ENCODE results near the gene RGL3.
"Not testable (repeated sequence)": the region's sequence is repeated elsewhere in the genome, so short reads cannot be mapped to it uniquely, and the experiment has no call there.

Gene RGL3

GRCh38 chr19:11408591-11408990 is 10.5 kb downstream of the RGL3 start:
- Histone ChIP-seq H3K4me1 (ENCODE audit: control insufficient read depth, insufficient read depth, low read length) (no peaks in the 10 kb centered on the region), H3K4me3 (ENCODE audit: low read length) (no peak overlapping the region), H3K4me2 (ENCODE audit: low read length) (no peak overlapping the region), H3K36me3 (ENCODE audit: insufficient read depth, low read length) (no peaks in the 10 kb centered on the region), H3K27me3 (ENCODE audit: control insufficient read depth, insufficient read depth, low read length) (no peaks in the 10 kb centered on the region), H3K9ac (ENCODE audit: low read depth, low read length) (no peak overlapping the region), H3K9me3 (replicated peaks; ENCODE audit: low read length) (no peaks in the 10 kb centered on the region)

DNA sequence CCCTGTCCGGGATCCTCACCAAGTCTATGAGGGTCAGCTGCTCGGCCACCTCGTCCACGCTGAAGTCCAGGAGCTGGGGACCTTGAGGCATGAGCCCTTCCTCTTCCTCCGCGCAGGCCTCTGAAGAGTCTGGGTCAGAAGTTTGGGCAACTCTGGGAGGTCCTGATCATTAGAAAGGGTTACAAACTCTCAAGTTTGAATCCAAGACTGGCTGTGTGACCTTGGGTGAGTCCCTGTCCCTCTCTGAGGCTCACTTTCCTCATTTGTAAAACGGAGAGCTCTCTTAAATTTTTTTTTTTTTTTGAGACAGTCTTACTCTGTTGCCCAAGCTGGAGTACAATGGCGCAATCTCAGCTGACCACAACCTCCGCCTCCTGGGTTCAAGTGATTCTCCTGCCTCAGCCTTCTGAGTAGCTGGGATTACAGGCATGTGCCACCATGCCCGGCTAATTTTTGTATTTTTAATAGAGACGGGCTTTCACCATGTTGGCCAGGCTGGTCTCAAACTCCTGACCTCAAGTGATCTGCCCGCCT is 12.3 kb downstream of the RGL3 start:
- H3K4me2 ChIP-seq (ENCODE audit: low read length); H3K27me3 ChIP-seq (ENCODE audit: control insufficient read depth, insufficient read depth, low read length); H3K9me3 ChIP-seq (replicated peaks; ENCODE audit: low read length); H3K9ac ChIP-seq (ENCODE audit: low read depth, low read length); H3K4me1 ChIP-seq (ENCODE audit: control insufficient read depth, insufficient read depth, low read length); H3K36me3 ChIP-seq (ENCODE audit: insufficient read depth, low read length); H3K4me3 ChIP-seq (ENCODE audit: low read length): not testable (repeated sequence)

GRCh38 chr19:11405846-11406643 is 13.1 kb downstream of the RGL3 start:
- no peak overlapping the region for H3K4me2 ChIP-seq (ENCODE audit: low read length)
- no peak overlapping the region for H3K9ac ChIP-seq (ENCODE audit: low read depth, low read length)
- H3K9me3 ChIP-seq (replicated peaks; ENCODE audit: low read length): no peaks in the 10 kb centered on the region
- H3K27me3 ChIP-seq (ENCODE audit: control insufficient read depth, insufficient read depth, low read length): no peaks in the 10 kb centered on the region
- H3K4me1 ChIP-seq (ENCODE audit: control insufficient read depth, insufficient read depth, low read length): no peaks in the 10 kb centered on the region
- no peaks in the 10 kb centered on the region for H3K36me3 ChIP-seq (ENCODE audit: insufficient read depth, low read length)
- H3K4me3 ChIP-seq (ENCODE audit: low read length): no peak overlapping the region

DNA sequence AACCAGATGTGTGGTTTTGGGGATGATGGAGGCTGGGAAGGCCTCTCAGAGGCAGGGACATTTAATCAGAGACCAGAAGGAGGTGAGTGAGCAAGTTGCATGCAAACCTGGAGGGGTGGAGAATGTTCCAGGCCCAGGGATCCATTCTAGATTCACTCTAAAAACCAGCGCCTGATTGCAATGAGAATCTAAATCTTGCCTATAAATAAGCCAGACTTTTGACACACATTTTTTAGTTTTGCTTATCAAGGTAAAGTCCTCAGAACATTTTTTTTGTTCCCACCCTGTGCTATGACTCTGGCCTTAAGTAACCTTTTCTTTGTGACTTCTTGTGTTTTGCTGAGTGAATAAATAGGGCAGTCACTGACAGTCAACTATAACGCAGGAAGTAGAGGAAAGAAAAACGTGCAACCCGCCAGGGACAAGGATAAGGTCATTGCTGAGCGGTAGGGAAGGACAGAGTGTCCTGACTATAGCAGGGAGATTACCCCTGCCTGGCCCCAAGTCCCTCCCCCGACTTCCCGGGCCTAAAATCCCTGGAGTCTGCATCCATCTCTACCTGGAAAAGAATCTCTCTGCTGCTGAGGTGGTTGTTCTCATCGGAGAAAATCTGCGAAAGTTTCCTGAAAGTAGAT is 14.4 kb downstream of the RGL3 start:
- Histone ChIP-seq H3K4me2 (ENCODE audit: low read length) (no peak overlapping the region), H3K27me3 (ENCODE audit: control insufficient read depth, insufficient read depth, low read length) (no peaks in the 10 kb centered on the region), H3K4me3 (ENCODE audit: low read length) (no peak overlapping the region), H3K9ac (ENCODE audit: low read depth, low read length) (no peak overlapping the region), H3K36me3 (ENCODE audit: insufficient read depth, low read length) (no peaks in the 10 kb centered on the region), H3K9me3 (replicated peaks; ENCODE audit: low read length) (no peaks in the 10 kb centered on the region), H3K4me1 (ENCODE audit: control insufficient read depth, insufficient read depth, low read length) (no peaks in the 10 kb centered on the region)

GRCh38 chr19:11401808-11402543 is 17.1 kb downstream of the RGL3 start:
- Histone ChIP-seq H3K9me3 (replicated peaks; ENCODE audit: low read length) (no peaks in the 10 kb centered on the region), H3K27me3 (ENCODE audit: control insufficient read depth, insufficient read depth, low read length) (no peaks in the 10 kb centered on the region), H3K9ac (ENCODE audit: low read depth, low read length) (no peak overlapping the region), H3K4me1 (ENCODE audit: control insufficient read depth, insufficient read depth, low read length) (no peaks in the 10 kb centered on the region), H3K4me3 (ENCODE audit: low read length) (no peak overlapping the region), H3K36me3 (ENCODE audit: insufficient read depth, low read length) (no peaks in the 10 kb centered on the region), H3K4me2 (ENCODE audit: low read length) (no peak overlapping the region)

DNA sequence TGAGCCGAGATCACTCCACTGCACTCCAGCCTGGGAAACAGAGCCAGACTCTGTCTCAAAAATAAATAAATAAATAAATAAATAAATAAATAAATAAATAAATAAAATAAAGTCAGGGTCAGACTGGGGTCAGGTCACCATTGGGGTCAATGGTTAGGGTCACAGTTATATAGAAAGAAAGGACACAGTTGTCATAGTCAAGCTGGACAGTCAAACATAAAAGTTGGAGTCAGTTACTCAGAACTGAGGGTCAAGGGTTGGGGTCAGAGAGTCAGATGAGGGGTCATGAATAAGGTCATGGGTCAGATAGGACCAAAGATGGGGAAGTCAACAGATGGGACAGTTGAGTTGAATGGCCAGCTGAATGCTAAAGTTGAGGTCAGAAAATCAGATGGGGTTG is 18.3 kb downstream of the RGL3 start:
- Histone ChIP-seq H3K9ac (ENCODE audit: low read depth, low read length) (no peak overlapping the region), H3K27me3 (ENCODE audit: control insufficient read depth, insufficient read depth, low read length) (no peaks in the 10 kb centered on the region), H3K4me3 (ENCODE audit: low read length) (no peak overlapping the region), H3K36me3 (ENCODE audit: insufficient read depth, low read length) (no peaks in the 10 kb centered on the region), H3K4me1 (ENCODE audit: control insufficient read depth, insufficient read depth, low read length) (no peaks in the 10 kb centered on the region), H3K4me2 (ENCODE audit: low read length) (no peak overlapping the region), H3K9me3 (replicated peaks; ENCODE audit: low read length) (no peaks in the 10 kb centered on the region)

DNA sequence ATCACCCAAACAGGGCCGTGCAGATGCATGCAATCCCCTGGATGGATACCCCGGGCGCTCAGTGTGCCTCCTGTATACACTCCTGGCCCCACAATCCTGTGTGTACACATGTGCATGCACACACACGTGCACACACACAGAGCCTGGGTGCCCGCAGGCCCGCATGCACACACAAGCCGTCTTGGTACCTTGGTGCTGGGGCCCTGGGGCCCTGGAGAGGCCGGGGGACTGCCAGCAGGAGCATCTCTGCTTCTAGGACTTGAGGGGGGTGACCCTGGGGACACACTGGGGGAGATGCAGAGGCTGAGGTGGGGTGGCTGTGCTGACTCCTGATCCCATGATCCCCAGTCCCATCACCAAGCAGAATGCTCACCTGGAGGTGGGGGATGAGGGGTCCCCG is 19.4 kb downstream of the RGL3 start:
- Histone ChIP-seq H3K4me3 (ENCODE audit: low read length) (no peak overlapping the region), H3K9ac (ENCODE audit: low read depth, low read length) (no peak overlapping the region)

DNA sequence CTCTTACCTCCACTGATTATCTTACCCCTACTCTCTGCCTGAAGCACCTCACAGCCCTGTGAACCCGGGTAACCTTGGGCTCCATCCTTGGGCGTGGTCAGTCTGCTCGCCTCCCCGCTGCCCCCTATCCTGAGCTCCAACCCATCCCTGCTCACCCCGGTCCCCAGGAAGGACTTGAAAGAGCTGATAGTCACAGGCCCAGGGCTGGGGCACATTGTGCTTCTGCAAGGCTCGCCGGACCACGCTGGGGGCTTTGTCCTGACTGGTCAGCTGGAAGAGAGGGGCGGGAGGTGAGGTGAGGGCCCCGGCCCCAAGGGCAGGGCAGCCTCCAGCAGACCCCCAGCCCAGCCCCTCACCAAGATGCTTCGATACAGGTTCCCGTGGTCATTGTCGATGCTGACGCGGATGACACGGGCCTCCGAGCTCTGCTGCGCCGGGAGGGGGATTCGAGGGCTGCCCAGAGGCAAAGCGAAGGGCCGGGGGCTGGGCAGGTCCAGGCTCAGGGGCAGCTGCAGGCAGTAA is 22.0 kb downstream of the RGL3 start:
- Histone ChIP-seq H3K36me3 (ENCODE audit: insufficient read depth, low read length) (no peaks in the 10 kb centered on the region), H3K4me1 (ENCODE audit: control insufficient read depth, insufficient read depth, low read length) (no peaks in the 10 kb centered on the region), H3K9ac (ENCODE audit: low read depth, low read length) (no peak overlapping the region), H3K4me2 (ENCODE audit: low read length) (no peak overlapping the region), H3K27me3 (ENCODE audit: control insufficient read depth, insufficient read depth, low read length) (no peaks in the 10 kb centered on the region), H3K9me3 (replicated peaks; ENCODE audit: low read length) (no peaks in the 10 kb centered on the region), H3K4me3 (ENCODE audit: low read length) (no peak overlapping the region)

More for the DNA sequence above, 19.4 kb downstream of the RGL3 start:
- no peaks in the 10 kb centered on the region for H3K27me3 ChIP-seq (ENCODE audit: control insufficient read depth, insufficient read depth, low read length)
- no peaks in the 10 kb centered on the region for H3K36me3 ChIP-seq (ENCODE audit: insufficient read depth, low read length)
- H3K4me2 ChIP-seq (ENCODE audit: low read length): no peak overlapping the region
- H3K9me3 ChIP-seq (replicated peaks; ENCODE audit: low read length): no peaks in the 10 kb centered on the region
- H3K4me1 ChIP-seq (ENCODE audit: control insufficient read depth, insufficient read depth, low read length): no peaks in the 10 kb centered on the region

DNA sequence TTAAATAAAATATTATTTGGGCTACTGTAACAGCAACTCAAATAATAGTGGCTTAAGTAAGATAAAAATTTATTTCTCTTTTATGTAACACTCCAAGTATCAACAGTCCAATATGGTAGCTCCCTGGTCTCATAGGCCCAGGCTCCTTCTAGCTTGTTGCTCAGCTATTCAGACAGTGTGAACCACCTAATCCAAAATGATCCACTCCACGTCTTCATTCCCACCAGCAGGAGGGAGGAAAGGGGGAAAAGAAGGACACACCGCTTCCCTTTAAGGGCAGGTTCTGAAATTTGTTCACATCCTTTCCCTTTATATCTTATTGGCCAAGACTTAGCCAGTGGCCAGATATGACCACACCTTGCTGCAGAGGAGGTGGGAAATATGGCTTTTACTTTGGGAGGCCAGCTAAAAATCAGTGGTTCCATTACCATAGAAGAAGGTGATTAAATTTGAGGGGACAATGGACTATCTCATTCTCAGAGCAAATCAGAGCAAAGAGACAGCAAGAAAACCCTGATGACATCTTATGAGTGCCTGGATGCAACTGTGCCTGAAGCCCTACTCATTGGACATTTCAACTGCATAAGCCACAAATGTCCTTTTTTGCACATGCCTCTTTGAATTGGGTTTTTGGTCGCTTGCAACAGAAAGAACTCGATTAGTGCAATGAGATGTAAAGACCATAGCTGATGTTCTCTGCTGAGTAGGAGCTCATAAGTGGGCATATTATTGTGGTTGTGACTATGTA is 28.0 kb downstream of the RGL3 start:
- Histone ChIP-seq H3K27me3 (ENCODE audit: control insufficient read depth, insufficient read depth, low read length) (no peaks in the 10 kb centered on the region), H3K9ac (ENCODE audit: low read depth, low read length) (no peak overlapping the region), H3K4me1 (ENCODE audit: control insufficient read depth, insufficient read depth, low read length) (no peaks in the 10 kb centered on the region), H3K4me2 (ENCODE audit: low read length) (no peak overlapping the region), H3K4me3 (ENCODE audit: low read length) (no peak overlapping the region), H3K36me3 (ENCODE audit: insufficient read depth, low read length) (no peaks in the 10 kb centered on the region), H3K9me3 (replicated peaks; ENCODE audit: low read length) (no peaks in the 10 kb centered on the region)

GRCh38 chr19:11390359-11390758 is 28.8 kb downstream of the RGL3 start:
- Histone ChIP-seq H3K9ac (ENCODE audit: low read depth, low read length) (no peak overlapping the region), H3K4me1 (ENCODE audit: control insufficient read depth, insufficient read depth, low read length) (no peaks in the 10 kb centered on the region), H3K9me3 (replicated peaks; ENCODE audit: low read length) (no peaks in the 10 kb centered on the region), H3K4me2 (ENCODE audit: low read length) (no peak overlapping the region), H3K4me3 (ENCODE audit: low read length) (no peak overlapping the region), H3K27me3 (ENCODE audit: control insufficient read depth, insufficient read depth, low read length) (no peaks in the 10 kb centered on the region), H3K36me3 (ENCODE audit: insufficient read depth, low read length) (no peaks in the 10 kb centered on the region)

Measured in skeletal muscle satellite cell (primary cell).